ENCODE measurements around the gene ENDOU. TPM values are rescaled to one million over a fixed set of nuclear protein-coding genes. Genes with fewer than 3 reads are reported as not detected.

Gene ENDOU
- total RNA-seq, 1 experiment from 2014 or later: not detected

GRCh38 chr12:47751561-47751960 lies 26.3 kb upstream of the ENDOU start:
- Histone ChIP-seq H3K27ac (no peak overlapping the region), H3K9me3 (replicated peaks) (no peaks in the 10 kb centered on the region)
- DNase-seq: peak; percentile 62 to 64

DNA sequence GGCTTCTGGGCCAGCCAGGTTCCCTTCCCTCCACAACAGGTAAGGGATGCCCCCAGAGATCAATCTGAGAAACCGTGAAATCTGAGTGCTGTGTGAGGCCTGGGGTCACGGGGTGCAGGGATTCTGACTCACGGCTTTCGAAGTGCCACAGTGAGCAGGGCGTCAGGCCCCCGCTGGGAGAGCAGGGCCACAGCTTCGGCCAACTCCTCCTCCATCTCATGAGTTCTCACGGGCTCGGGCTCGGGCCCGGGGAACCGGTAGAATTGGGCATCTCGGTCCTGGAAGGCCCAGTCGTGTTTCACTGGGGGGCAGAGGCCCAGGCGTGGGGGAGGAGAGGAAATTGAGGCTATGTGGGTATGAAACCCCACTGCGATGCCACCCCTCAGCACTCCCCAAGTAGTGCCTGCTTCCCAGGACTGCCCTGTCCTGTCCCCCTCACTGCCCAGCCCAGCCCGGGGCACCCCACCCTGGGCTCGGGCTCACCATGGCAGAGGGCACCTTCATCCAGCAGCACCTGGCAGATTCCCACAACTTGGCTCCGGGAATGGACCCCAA lies 25.7 kb upstream of the ENDOU start:
- no peak overlapping the region for H3K4me3 ChIP-seq
- no peaks in the 10 kb centered on the region for H3K9me3 ChIP-seq (replicated peaks)
- DNase-seq: no peak
- H3K27ac ChIP-seq: no peak overlapping the region
- peaks cover 7% of the 10 kb centered on the region; the same call in 1 of the 2 replicates for H3K27me3 ChIP-seq
- H3K36me3 ChIP-seq: no peaks in the 10 kb centered on the region
- H3K4me1 ChIP-seq: peaks cover 26% of the 10 kb centered on the region

More at GRCh38 chr12:47751561-47751960, 26.3 kb upstream of the ENDOU start:
- Histone ChIP-seq H3K36me3 (no peaks in the 10 kb centered on the region), H3K4me1 (peaks cover 26% of the 10 kb centered on the region), H3K4me3 (no peak overlapping the region), H3K27me3 (peaks cover 4% of the 10 kb centered on the region; the same call in 1 of the 2 replicates)

DNA sequence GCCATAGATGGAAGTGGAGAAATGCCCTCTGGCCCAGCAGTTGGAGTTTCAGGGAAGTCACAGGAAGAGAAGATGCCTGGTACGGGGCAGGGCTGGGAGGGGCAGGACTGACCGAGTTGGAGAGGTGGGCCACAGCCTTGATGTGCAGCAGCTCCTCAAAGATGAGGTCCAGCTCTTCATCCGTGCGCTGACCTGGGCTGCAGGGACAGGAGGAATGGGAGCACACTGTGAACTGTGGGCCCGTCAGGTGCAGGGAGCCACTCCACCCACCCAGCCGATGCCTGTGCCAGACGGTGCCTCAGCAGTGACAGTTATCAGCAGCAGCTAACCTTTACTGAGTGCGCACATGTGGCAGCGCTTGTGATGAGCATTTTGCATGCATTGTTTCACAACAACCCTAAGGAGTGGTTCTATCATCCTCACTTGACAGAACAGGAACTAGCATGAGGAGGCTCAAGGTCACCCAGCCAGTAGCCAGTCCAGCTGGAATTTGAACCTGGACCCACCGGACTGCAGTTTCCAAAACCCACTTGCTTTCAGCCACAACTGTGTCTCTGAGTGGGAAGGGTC lies 25.0 kb upstream of the ENDOU start:
- no peaks in the 10 kb centered on the region for H3K9me3 ChIP-seq (replicated peaks)
- H3K4me3 ChIP-seq: no peak overlapping the region
- peaks cover 26% of the 10 kb centered on the region for H3K4me1 ChIP-seq
- no peaks in the 10 kb centered on the region for H3K36me3 ChIP-seq
- DNase-seq: no peak
- peaks cover 7% of the 10 kb centered on the region; the same call in 1 of the 2 replicates for H3K27me3 ChIP-seq
- no peak overlapping the region for H3K27ac ChIP-seq

DNA sequence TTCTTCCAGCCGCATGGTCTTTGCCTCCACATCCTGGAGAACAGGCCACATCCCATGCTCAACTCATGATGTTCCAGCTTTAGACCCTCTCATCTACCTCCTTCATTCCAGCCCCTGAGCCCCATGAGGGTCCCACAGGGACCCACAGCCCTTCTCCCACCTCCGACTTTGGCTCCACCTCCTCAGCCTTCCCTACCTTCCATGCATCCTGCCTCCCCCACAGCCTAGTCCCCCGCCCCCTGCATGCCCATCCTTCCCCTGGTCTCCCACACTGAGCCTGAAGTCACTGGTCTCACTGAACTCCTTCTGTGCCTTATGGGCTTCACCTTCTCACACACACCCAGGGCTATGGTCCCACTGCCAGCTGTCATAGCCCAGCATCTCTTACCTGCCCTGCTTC lies 23.6 kb upstream of the ENDOU start:
- H3K27ac ChIP-seq: no peak overlapping the region

DNA sequence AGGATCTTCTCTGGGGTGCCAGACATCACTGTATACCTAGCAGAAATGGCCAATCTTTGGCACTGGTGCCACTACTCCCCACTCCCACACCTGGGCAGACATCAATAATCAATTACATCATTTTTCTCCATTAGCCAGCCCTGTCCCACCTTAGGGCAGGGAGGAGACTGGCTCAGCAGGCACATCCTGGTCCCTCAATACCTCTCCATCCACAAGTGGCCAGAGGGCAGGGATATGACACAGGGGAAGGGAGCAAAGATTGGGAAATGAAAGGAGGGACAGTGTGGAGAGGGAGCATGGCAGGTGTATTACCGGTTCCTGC lies 23.2 kb upstream of the ENDOU start:
- no peaks in the 10 kb centered on the region for H3K9me3 ChIP-seq (replicated peaks)
- peaks cover 14% of the 10 kb centered on the region; the same call in 1 of the 2 replicates for H3K27me3 ChIP-seq
- H3K36me3 ChIP-seq: no peaks in the 10 kb centered on the region
- no peak overlapping the region for H3K4me3 ChIP-seq
- no peak for DNase-seq
- no peak overlapping the region for H3K27ac ChIP-seq
- peaks cover 16% of the 10 kb centered on the region for H3K4me1 ChIP-seq

More for the DNA sequence above, 23.6 kb upstream of the ENDOU start:
- no peak for DNase-seq
- peaks cover 20% of the 10 kb centered on the region for H3K4me1 ChIP-seq
- no peaks in the 10 kb centered on the region for H3K36me3 ChIP-seq
- H3K27me3 ChIP-seq: peaks cover 12% of the 10 kb centered on the region; the same call in 1 of the 2 replicates
- H3K4me3 ChIP-seq: no peak overlapping the region
- no peaks in the 10 kb centered on the region for H3K9me3 ChIP-seq (replicated peaks)

DNA sequence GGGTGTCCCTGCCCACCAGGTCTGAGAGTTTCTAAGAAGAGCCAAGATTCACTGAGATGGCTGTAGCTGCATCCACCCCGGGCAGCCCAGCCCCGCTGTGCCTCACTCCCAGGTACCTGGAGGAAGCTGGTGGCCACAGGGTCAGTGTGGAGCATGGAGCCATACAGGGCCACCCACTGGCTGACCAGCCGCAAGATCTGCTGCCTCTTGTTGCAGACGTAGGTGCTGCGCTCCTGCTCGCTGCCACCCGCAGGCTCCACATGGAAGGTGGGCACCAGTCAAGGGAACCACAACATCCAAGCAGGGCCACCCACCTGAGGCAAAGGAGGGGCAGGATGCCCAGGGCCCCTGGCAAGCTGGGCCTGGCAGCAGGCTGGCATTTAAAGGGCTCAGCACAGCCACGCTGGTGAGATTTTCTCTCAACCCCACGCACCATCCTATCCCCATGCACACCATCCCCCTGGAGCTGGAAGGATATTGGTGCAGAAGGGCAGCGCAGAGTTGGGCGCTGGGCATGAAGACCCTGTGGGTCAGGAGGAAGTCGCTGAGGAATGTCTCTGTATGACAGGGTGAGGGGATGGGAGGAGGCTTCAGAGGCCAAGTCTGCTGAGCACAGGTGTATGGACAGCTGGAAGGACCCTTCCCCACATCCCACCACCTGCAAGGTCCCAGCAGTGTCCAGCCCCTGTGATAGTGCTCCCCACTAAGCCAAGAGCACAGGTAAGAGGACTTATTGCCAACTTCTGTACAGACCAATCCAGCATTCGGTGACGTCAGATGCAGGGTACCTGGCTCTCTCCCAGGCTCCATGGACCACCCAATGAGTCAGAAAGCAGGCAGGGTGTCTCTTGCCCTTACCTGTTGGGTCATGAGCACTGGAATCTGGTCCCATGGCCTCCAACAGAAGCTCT lies 22.6 kb upstream of the ENDOU start:
- H3K9me3 ChIP-seq (replicated peaks): no peaks in the 10 kb centered on the region

GRCh38 chr12:47747126-47747525 lies 21.8 kb upstream of the ENDOU start:
- peaks cover 14% of the 10 kb centered on the region; the same call in 1 of the 2 replicates for H3K27me3 ChIP-seq
- no peak overlapping the region for H3K4me3 ChIP-seq
- H3K4me1 ChIP-seq: peaks cover 12% of the 10 kb centered on the region
- H3K27ac ChIP-seq: no peak overlapping the region
- no peaks in the 10 kb centered on the region for H3K9me3 ChIP-seq (replicated peaks)
- no peak for DNase-seq
- H3K36me3 ChIP-seq: no peaks in the 10 kb centered on the region

More for the DNA sequence above, 22.6 kb upstream of the ENDOU start:
- H3K27me3 ChIP-seq: peaks cover 14% of the 10 kb centered on the region; the same call in 1 of the 2 replicates
- no peak overlapping the region for H3K4me3 ChIP-seq
- H3K4me1 ChIP-seq: peaks cover 12% of the 10 kb centered on the region
- H3K27ac ChIP-seq: no peak overlapping the region
- no peaks in the 10 kb centered on the region for H3K36me3 ChIP-seq
- no peak for DNase-seq

GRCh38 chr12:47746523-47746922 lies 21.2 kb upstream of the ENDOU start:
- no peak overlapping the region for H3K4me3 ChIP-seq
- no peaks in the 10 kb centered on the region for H3K9me3 ChIP-seq (replicated peaks)
- H3K27ac ChIP-seq: no peak overlapping the region
- DNase-seq: no peak
- H3K27me3 ChIP-seq: peaks cover 13% of the 10 kb centered on the region; the same call in 1 of the 2 replicates
- peaks cover 10% of the 10 kb centered on the region for H3K4me1 ChIP-seq
- no peaks in the 10 kb centered on the region for H3K36me3 ChIP-seq

GRCh38 chr12:47746073-47746472 lies 20.8 kb upstream of the ENDOU start:
- H3K4me3 ChIP-seq: no peak overlapping the region
- H3K36me3 ChIP-seq: no peaks in the 10 kb centered on the region
- H3K27ac ChIP-seq: no peak overlapping the region
- no peak for DNase-seq
- H3K27me3 ChIP-seq: peaks cover 10% of the 10 kb centered on the region; the same call in 1 of the 2 replicates
- no peaks in the 10 kb centered on the region for H3K9me3 ChIP-seq (replicated peaks)
- H3K4me1 ChIP-seq: peaks cover 10% of the 10 kb centered on the region

DNA sequence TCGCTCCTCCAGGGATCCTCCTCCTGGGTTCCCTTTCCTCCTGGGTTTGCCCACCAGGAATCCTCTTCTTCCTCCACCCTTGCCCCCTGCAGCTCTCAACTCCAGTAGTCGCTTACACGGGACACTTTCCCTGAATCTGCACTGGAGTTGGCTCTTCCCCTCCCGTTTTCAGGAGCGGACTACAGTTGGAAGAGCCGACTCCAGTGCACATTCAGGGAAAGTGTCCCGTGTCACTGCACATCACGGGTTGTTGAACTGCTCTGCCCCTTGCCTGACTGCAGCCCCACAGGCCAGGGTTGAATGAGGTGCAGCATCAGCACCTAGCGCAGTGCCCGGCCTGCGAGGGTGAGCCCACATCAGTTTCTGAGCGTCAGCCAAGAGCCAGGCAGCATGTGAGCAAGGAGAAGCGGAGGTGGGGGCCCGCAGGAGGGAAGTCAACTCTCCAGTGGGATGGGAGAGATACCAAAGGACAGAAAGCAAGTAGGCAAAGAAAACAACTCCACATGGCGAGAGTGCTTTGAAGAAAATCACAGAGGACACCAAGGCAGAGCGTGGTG lies 20.3 kb upstream of the ENDOU start:
- peaks cover 10% of the 10 kb centered on the region; the same call in 1 of the 2 replicates for H3K27me3 ChIP-seq
- no peaks in the 10 kb centered on the region for H3K9me3 ChIP-seq (replicated peaks)
- H3K4me1 ChIP-seq: peaks cover 13% of the 10 kb centered on the region
- no peaks in the 10 kb centered on the region for H3K36me3 ChIP-seq
- DNase-seq: no peak
- no peak overlapping the region for H3K4me3 ChIP-seq
- no peak overlapping the region for H3K27ac ChIP-seq

DNA sequence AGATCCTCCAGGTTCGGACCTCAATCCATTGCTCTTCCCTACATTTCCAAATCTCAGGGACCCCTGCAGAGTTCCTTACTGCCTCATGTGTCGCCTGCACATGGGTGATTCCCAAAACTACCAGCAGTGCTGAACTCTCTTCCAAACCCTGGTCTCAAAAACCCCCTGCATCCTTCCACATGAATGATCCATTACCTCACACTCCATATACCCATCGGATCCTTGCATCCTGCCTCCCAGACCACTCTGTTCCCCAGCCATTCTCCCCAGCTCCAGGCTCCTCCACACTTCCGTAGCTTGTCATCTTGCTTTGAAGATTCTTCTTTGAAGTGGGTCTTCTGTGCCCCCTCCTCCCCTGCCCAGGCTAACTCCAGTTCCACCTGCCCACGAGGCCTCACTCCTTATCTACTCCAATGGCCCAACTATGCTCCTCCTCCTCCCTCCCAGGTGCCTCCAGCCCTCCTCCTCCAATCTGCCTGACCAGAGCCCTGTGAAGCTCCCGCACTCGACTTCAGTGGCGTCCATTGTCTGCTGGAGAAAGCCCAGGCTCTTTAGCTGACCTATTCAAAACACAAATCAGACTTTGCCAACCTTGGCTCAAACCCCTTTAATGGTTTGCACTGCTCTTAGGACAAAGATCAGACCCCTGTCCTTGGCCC lies 19.6 kb upstream of the ENDOU start:
- Histone ChIP-seq H3K27me3 (peaks cover 10% of the 10 kb centered on the region; the same call in 1 of the 2 replicates), H3K27ac (no peak overlapping the region), H3K36me3 (no peaks in the 10 kb centered on the region), H3K4me1 (peaks cover 19% of the 10 kb centered on the region), H3K4me3 (no peak overlapping the region), H3K9me3 (replicated peaks) (no peaks in the 10 kb centered on the region)
- no peak for DNase-seq

GRCh38 chr12:47744005-47744651 lies 18.8 kb upstream of the ENDOU start:
- Histone ChIP-seq H3K9me3 (replicated peaks) (no peaks in the 10 kb centered on the region), H3K36me3 (no peaks in the 10 kb centered on the region), H3K4me3 (no peak overlapping the region), H3K4me1 (peaks cover 19% of the 10 kb centered on the region), H3K27ac (no peak overlapping the region), H3K27me3 (peaks cover 10% of the 10 kb centered on the region; the same call in 1 of the 2 replicates)
- no peak for DNase-seq

DNA sequence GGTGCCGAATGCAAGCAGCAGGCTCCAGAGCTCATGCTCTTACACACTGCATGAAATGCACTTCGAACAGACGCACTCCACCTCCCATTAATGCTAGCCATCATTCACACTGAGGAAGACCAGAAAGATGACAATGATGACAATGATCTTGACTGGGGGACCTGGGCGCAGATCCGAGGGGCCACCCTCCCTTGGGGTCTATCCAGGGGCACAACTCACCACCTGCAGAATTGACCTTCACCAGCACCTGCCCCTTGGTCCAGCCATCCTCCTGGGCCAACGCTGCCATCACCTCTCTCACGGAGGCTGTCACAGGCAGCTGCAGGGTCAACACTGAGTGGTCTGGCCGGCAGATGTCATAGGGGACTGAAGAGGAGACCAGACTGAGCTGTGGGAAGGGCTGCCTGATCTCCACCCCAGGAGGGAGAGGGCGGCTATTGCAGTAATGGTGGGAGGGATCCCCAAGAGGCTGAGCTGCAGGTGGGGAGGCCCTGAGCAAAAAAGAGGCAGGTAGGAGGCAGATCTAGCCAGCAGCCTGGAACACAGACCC lies 18.1 kb upstream of the ENDOU start:
- Histone ChIP-seq H3K27me3 (peaks cover 10% of the 10 kb centered on the region; the same call in 1 of the 2 replicates), H3K27ac (no peak overlapping the region), H3K4me1 (peaks cover 19% of the 10 kb centered on the region), H3K36me3 (no peaks in the 10 kb centered on the region), H3K4me3 (no peak overlapping the region), H3K9me3 (replicated peaks) (no peaks in the 10 kb centered on the region)
- no peak for DNase-seq

All from SJCRH30 (cell line).